Left renal cortex interstitium (tissue), 4 donors: ENCODE data around the gene CCSER1. TPM values are rescaled to one million over a fixed set of nuclear protein-coding genes. Genes with fewer than 3 reads are reported as not detected.

Source experiments
- DNase-seq, 4 donors: peaks; one replicate each; pipeline ENCODE4 v3.0.0-alpha.2; 2013; ENCODE audit warnings: low read depth in 4 of 4, low spot score in 2 of 4, missing footprints in 1 of 4
- polyA plus RNA-seq, 4 donors: library from polyadenylated mRNA; unstranded; fragments of 120-200 nt; gene quantifications; one replicate each; pipeline ENCODE4 v1.2.1, GENCODE V29; 2013; ENCODE audit not compliant: insufficient read length in 4 of 4

Gene CCSER1
- polyA plus RNA-seq, 4 donors, result 15.9 to 24.0 (median 18.5) TPM

- no peak for DNase-seq
These were observed 62.0 kb downstream of the CCSER1 start for GRCh38 chr4:90189178-90189577.

- DNase-seq, result no peak
These were observed 62.8 kb downstream of the CCSER1 start for GRCh38 chr4:90189946-90190345.

- no peak for DNase-seq
These were observed 63.3 kb downstream of the CCSER1 start for GRCh38 chr4:90190525-90190924.

DNA sequence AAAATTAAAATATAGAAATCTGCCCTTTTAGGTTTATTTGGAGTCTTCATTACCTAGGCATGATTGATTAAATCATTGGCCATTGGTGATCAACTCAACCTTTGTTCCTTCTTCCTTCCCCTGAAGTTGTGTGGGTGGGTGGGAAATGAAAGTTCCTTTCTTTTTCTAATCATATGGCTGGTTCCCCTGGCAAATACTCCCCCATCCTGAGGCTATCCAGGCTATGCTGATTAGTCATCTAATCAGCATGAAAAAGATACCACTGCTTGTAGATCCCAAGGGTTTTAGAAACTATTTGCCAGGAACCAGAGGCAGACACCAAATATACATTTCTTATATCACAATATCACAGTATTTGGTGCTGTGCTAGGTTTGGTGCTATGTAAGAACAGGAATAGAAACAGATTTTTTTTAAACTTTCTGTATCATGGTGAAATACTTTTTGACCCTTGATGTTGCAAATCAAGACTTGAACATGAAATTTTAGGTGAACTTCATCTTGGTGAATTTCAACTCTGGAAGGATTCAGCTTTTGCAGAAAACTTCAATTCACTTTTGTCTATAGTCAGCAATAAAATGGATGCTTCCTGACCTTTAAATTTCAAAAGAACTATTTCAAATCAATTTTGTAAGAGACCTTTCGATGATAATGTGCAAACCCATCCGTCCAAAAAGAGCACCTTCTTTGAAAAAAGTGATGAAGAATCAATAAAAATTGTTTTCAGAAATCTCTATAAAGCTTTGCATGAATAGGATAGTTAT is 71.1 kb downstream of the CCSER1 start:
- no peak for DNase-seq

DNA sequence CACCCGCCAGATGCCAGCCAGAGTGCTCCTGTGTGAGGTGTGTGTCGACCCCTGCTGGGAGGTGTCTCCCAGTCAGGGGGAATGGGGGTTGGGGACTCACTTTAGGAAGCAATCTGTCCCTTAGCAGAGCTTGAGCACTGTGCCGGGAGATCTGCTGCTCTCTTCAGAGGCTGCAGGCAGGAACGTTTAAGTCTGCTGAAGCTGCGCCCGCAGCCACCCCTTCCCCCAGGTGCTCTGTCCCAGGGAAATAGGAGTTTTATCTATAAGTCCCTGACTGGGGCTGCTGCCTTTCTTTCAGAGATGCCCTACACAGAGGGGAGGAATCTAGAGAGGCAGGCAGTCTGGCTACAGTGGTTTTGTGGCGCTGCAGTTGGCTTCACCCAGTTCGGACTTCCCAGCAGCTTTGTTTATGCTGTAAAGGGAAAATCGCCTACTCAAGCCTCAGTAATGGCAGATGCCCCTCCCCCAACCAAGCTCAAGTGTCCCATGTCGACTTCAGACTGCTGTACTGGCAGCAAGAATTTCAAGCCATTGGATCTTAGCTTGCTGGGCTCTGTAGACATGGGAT is 80.8 kb downstream of the CCSER1 start:
- DNase-seq, result no peak

- DNase-seq, result no peak
These were observed 82.7 kb downstream of the CCSER1 start for GRCh38 chr4:90209922-90210321.

- DNase-seq, result no peak
These were observed 84.0 kb downstream of the CCSER1 start for GRCh38 chr4:90211174-90211573.

- no peak for DNase-seq
These were observed 88.1 kb downstream of the CCSER1 start for GRCh38 chr4:90215286-90215685.

DNA sequence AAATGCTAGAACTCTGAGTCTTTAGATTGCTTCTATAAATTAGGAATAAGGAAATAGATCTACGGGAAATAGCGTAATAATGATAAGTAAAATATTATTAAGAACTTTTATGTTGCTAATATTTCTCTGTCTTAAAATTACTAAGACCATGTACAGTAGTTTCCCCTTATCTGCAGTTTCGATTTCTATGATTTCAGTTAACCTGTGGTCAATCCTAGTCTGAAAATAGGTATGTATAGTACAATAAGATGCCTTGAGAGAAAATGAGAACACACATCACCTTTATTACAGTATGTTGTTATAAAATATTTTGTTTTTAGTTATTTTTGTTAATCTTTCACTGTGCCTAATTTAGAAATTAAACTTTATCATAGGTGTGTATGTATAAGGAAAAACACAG is 92.6 kb downstream of the CCSER1 start:
- no peak for DNase-seq

DNA sequence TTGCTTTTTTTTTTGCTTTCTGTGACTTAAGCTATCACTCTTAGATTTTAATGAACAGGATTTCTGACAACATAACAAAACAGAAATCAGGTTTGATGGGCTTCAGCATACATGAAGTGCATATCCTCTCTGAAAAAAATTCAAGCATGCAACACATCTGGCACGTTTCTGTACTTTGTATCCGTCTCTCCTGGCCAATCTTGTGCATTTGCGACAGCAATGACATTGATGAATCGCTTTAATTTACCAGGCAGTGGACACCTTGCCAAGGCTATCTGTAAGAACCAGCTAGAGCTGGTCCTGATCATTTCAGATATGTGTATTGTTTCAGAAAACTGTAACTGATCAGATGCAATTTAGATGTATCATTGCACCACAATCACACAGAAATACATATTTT is 93.3 kb downstream of the CCSER1 start:
- DNase-seq, result no peak

DNA sequence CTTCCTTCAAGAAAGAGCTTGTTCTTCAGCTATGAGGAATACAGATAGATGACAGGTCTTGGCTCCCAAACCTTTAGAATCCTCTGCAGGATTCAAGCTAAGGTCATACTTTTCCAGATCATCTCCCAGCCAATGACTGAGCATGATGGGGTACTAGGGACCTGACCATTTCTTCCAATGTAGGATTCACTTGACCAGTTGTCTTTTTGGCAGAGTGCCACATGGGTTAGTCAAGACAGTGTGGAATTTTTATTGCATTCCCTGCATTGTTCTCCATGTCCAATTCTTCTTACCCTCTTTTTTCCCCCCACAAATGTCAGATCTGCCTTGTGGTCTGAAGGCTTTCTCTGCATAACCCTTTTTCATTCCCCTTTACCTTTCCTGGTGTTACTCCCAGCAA is 99.5 kb downstream of the CCSER1 start:
- no peak for DNase-seq

- no peak for DNase-seq
These were observed 100.0 kb downstream of the CCSER1 start for GRCh38 chr4:90227177-90227576.

- DNase-seq, result no peak
These were observed 107.8 kb downstream of the CCSER1 start for GRCh38 chr4:90234916-90235547.

DNA sequence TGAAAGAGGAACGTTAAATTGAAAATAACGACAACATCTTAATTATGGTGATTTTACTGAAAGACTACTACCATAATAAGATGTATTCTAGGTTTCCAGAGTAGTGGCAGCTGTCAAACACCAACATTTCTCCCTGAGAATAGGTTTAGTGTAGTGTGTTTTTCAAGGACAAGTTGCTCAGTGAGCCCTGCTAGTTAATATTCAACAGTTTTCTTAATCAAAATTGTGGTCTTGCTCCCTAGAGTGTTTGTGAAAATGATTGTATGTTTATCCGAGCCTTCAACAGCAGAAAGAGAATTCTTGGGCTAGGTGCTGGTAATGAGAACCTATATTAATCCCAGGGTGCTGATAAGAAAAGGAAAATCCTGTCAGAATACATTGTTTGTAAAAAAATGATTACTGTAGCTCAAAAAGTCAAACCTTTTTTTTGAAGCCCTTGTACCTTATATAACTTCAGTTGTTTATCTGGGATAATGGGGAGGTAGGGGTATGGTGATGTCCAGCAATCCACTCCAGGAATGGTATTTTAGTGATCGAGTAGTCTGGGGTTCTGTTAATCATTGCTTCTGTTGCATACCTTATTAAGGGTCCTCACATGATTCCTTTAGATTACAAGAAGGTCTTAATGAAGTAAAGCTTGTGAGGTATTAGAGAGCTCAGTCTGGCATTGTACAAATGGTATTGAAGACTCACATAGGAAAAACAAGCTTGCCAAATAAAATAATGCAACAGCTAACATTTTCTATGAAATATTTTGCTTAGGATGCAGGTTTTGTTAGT is 110.7 kb downstream of the CCSER1 start:
- no peak for DNase-seq

DNA sequence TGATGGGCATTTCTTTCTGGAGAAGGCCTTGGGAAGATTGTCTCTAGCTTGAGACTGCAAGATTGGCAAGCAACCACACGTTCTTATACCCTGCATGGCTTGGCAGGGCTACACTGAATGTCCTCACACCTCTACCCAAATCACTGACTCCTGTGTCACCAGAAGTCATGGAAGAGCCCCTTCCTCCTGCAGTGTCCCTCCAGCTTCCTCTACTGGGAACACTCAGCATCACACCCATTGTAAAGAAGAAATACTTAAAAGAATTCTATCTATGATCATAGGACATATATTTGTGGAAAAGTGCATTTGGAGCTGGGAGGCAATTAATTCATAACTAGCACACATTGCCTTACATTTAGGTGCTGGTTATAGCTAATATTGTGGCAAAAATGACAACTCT is 113.1 kb downstream of the CCSER1 start:
- no peak for DNase-seq

DNA sequence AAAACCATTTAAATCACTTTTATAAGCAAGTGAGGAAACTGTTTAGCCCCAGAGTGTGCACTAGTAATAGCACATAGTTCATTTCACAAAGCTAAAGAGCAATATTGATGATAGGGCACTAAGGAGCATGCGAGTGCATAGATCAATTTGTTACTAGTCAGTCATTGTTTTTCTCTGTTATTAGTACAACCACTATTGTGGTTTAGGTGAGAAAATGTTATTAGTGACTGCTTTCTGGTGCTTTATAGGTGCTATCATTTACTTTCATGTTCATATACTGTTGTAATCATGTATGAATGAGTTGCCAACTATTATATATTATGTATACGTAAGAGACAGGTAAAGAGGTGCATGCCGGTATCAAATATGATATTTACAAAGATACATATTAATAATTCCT is 113.8 kb downstream of the CCSER1 start:
- DNase-seq, result no peak

- no peak for DNase-seq
These were observed 118.6 kb downstream of the CCSER1 start for GRCh38 chr4:90245837-90246236.

DNA sequence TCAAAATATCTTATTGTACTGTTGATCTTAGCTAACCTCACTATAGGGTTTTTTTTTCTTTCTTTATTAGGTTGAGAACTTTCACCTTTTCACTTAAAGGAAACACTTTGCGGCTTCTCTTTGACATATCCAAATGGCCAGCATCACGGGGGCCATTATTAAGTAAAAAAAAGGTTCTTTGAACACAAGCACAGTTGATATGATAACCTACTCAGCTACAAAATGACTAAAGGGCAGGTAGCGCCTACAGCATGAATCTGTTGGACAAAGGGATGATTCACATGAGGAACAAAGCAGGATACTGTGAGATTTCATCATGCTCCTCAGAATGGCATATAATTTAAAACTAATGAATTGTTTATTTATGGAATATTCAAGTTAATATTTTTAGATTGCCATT is 119.6 kb downstream of the CCSER1 start:
- no peak for DNase-seq

GRCh38 chr4:90254357-90254756 is 127.2 kb downstream of the CCSER1 start:
- DNase-seq, result no peak

DNA sequence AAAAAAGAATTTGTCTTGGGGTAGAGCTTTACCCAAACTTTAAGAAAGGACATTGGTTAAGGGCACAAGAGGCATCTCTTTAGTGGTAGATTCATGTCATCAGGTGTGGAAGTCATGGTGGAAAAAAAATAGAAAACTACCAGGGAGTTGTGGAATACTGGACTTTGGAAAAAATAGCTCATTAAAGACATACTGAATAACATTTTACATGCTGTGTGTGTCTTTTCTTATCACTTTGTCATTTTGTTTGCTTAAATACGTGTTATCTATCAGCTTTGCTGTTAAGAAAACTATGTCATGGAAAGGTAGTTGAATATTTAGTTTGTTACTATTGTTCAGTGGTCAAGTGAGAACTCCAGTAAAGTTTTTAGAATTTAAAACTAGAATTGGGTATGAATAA is 147.0 kb downstream of the CCSER1 start:
- DNase-seq, result no peak

DNA sequence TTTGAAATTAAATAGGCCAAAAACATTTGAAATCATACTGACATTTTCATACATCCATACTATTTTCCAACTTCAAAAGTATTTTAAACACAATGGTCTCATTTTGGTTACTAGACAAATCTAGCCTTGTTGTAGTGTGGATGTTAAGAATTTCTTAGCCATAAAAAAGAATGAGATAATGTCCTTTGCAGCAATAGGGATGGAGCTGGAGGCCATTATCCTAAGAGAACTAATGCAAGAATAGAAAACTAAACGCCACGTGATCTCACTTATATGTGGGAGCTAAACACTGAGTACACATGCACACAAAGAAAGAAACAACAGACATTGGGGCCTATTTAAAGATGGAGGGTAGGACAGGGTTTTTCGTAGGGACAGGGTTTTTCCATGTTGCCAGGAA is 153.8 kb downstream of the CCSER1 start:
- no peak for DNase-seq
